Lung (tissue), 12 donors: ENCODE measurements around the gene IFNG-AS1. TPM values are rescaled to one million over a fixed set of nuclear protein-coding genes. Genes with fewer than 3 reads are reported as not detected.

ENCODE experiments used
- ATAC-seq: fragments of 200-7000 bp; cut with Tn5 transposase; one replicate; pipeline ENCODE4 v1.9.1; 2020; ENCODE audit warnings: moderate number of reproducible peaks; ENCODE audit not compliant: insufficient read depth, low FRiP score
- DNase-seq, 3 donors: peaks; one replicate each; pipeline ENCODE4 v3.0.0-alpha.2; 2013 to 2017
- H3K27ac ChIP-seq, 2 donors: one replicate each; pipeline ENCODE4 v1.5.1; 2013; ENCODE audit warnings: mild to moderate bottlenecking in 2 of 2, moderate library complexity in 2 of 2, control low read depth in 1 of 2, inconsistent platforms in 1 of 2, low read depth in 1 of 2, low read length in 1 of 2
- H3K27me3 ChIP-seq, 3 donors: one replicate each; pipeline ENCODE4 v1.5.1; 2013; ENCODE audit warnings: low read length in 2 of 3; ENCODE audit not compliant: control insufficient read depth in 3 of 3, insufficient read depth in 3 of 3
- H3K36me3 ChIP-seq, 4 donors: one replicate each; pipeline ENCODE4 v1.5.1; 2013; ENCODE audit warnings: low read length in 4 of 4, mild to moderate bottlenecking in 1 of 4, moderate library complexity in 1 of 4; ENCODE audit not compliant: control insufficient read depth in 4 of 4, insufficient read depth in 4 of 4
- H3K4me1 ChIP-seq, 5 donors: one replicate each; pipeline ENCODE4 v1.5.1; 2013; ENCODE audit warnings: low read length in 5 of 5, mild to moderate bottlenecking in 2 of 5, moderate library complexity in 1 of 5; ENCODE audit not compliant: control insufficient read depth in 5 of 5, insufficient read depth in 5 of 5
- H3K4me3 ChIP-seq: one replicate; pipeline ENCODE4 v1.5.1; 2013; ENCODE audit warnings: mild to moderate bottlenecking, control low read depth, moderate library complexity
- H3K9ac ChIP-seq, 2 donors: one replicate each; pipeline ENCODE4 v1.5.1; 2013; ENCODE audit warnings: low read length in 2 of 2, control low read depth in 1 of 2; ENCODE audit not compliant: insufficient read depth in 1 of 2
- H3K9me3 ChIP-seq, 4 donors: one replicate each; pipeline ENCODE4 v1.5.1; 2013; ENCODE audit warnings: low read length in 3 of 4, mild to moderate bottlenecking in 1 of 4, moderate library complexity in 1 of 4; ENCODE audit not compliant: control insufficient read depth in 4 of 4, insufficient read depth in 3 of 4
- CTCF ChIP-seq: IDR thresholded peaks from 2 replicates; pipeline ENCODE4 v1.5.1; 2012; ENCODE audit warnings: mild to moderate bottlenecking; ENCODE audit errors: control extremely low read depth, extremely low read depth
- WGBS, 2 donors: extraction: QIAGEN DNeasy Blood & Tissue Kit; methylation state at CpG; one replicate each; pipeline ENCODE4 v1.1.7; 2013; 5-methylcytosine and 5-hydroxymethylcytosine counted together
- polyA plus RNA-seq, 2 donors: library from polyadenylated mRNA; stranded (reverse); fragments of 200-250 nt; gene quantifications; one replicate each; pipeline ENCODE4 v1.2.1, GENCODE V29; 2013
- total RNA-seq, 2 donors: library from RNA; depleted of rRNA in 1 of 2; stranded (reverse); fragments of >200 nt in 1 of 2; gene quantifications; one replicate each; pipeline ENCODE4 v1.2.1, GENCODE V29; 2014 to 2021
- donor health status: control.
- donor health status: control.
- donor health status: Bipolar disorder and iron deficiency.
- donor health status: healthy.
- donor health status: DM: yes; HTN: yes; CAD: no.

Gene IFNG-AS1
- total and polyA plus RNA-seq, 4 donors = 0.03 to 1.2 (median 0.31) TPM; not detected in 1

- Histone ChIP-seq H3K36me3 (no peaks in the 10 kb centered on the region), H3K4me1 (peaks cover 0 to 7% (median 2%) of the 10 kb centered on the region in 5 donors), H3K4me3 (no peak overlapping the region), H3K9me3 (no peaks in the 10 kb centered on the region), H3K27me3 (no peaks in the 10 kb centered on the region), H3K9ac (peak overlapping the region in 1 of 2 donors; percentile 3), H3K27ac (peak overlapping the region in 1 of 2 donors; percentile 50)
- ATAC-seq (no peak), DNase-seq (peak in 1 of 3 donors; percentile 18)
- WGBS, 2 donors = 90 to 91% methylated on average over 3 of the region's 3 CpGs
- TF ChIP-seq CTCF = no peak
These were observed 46.5 kb upstream of the IFNG-AS1 start for GRCh38 chr12:67942724-67943123.

GRCh38 chr12:67943141-67943892, 45.9 kb upstream of the IFNG-AS1 start:
- peak; percentile 64 to 88 (median 87) for DNase-seq
- WGBS, 2 donors = 18 to 20% methylated on average over 5 of the region's 5 CpGs
- H3K27ac ChIP-seq = peak overlapping the region in 1 of 2 donors; percentile 50
- no peak overlapping the region for H3K9ac ChIP-seq
- H3K27me3 ChIP-seq = no peaks in the 10 kb centered on the region
- no peaks in the 10 kb centered on the region for H3K36me3 ChIP-seq
- peaks cover 0 to 7% (median 2%) of the 10 kb centered on the region in 5 donors for H3K4me1 ChIP-seq
- TF ChIP-seq CTCF = peak; percentile 76
- no peaks in the 10 kb centered on the region for H3K9me3 ChIP-seq
- H3K4me3 ChIP-seq = no peak overlapping the region
- ATAC-seq = no peak

GRCh38 chr12:67944093-67944492, 45.2 kb upstream of the IFNG-AS1 start:
- no peaks in the 10 kb centered on the region for H3K27me3 ChIP-seq
- TF ChIP-seq CTCF = no peak
- no peaks in the 10 kb centered on the region for H3K36me3 ChIP-seq
- 82 to 88% methylated on average over 5 of the region's 5 CpGs for WGBS, 2 donors
- H3K9ac ChIP-seq = no peak overlapping the region
- no peak overlapping the region for H3K4me3 ChIP-seq
- H3K4me1 ChIP-seq = peaks cover 0 to 7% (median 2%) of the 10 kb centered on the region in 5 donors
- DNase-seq = no peak
- no peak for ATAC-seq
- H3K9me3 ChIP-seq = no peaks in the 10 kb centered on the region
- H3K27ac ChIP-seq = no peak overlapping the region

GRCh38 chr12:67952787-67953186, 36.5 kb upstream of the IFNG-AS1 start:
- Histone ChIP-seq H3K9me3 (peaks cover 0 to 1% (median 0%) of the 10 kb centered on the region in 4 donors), H3K27ac (no peak overlapping the region), H3K27me3 (no peaks in the 10 kb centered on the region), H3K4me3 (no peak overlapping the region), H3K9ac (no peak overlapping the region), H3K4me1 (peaks cover 0 to 3% (median 0%) of the 10 kb centered on the region in 5 donors), H3K36me3 (no peaks in the 10 kb centered on the region)
- WGBS, 2 donors = 94 to 97% methylated on average over 2 of the region's 2 CpGs
- TF ChIP-seq CTCF = no peak
- DNase-seq (no peak), ATAC-seq (no peak)
